ENCODE data around the gene RCVRN.

Gene RCVRN

DNA sequence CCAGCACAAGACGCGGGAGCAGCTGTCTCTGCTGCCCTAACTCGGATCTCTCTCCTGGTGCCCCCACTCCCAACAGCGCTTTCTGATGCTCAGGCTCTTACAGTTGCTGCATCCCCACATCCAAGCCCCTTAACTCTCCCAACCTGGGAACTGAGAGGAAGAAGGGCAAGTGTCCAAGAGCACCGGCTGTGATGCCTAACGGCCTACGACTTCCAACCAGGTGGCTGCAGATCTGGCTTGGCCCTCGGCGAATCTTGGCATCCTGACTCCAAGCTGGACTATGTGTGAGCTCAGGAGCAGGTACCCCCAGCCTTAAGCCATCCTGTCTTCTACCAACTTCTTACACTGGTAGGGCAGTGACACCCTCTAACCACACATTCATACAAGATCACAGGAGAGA lies 38.3 kb upstream of the RCVRN start:
- no peak overlapping the region for H3K27ac ChIP-seq (ENCODE audit: poor library complexity, severe bottlenecking)
- DNase-seq (ENCODE audit: low spot score) (no peak), ATAC-seq (ENCODE audit: low read depth) (no peak)
- H3K4me1 ChIP-seq (ENCODE audit: insufficient read depth, poor library complexity, severe bottlenecking), result no peaks in the 10 kb centered on the region
- no peaks in the 10 kb centered on the region for H3K27me3 ChIP-seq (ENCODE audit: insufficient read depth, poor library complexity, severe bottlenecking)
- TF ChIP-seq, protein P1, sequence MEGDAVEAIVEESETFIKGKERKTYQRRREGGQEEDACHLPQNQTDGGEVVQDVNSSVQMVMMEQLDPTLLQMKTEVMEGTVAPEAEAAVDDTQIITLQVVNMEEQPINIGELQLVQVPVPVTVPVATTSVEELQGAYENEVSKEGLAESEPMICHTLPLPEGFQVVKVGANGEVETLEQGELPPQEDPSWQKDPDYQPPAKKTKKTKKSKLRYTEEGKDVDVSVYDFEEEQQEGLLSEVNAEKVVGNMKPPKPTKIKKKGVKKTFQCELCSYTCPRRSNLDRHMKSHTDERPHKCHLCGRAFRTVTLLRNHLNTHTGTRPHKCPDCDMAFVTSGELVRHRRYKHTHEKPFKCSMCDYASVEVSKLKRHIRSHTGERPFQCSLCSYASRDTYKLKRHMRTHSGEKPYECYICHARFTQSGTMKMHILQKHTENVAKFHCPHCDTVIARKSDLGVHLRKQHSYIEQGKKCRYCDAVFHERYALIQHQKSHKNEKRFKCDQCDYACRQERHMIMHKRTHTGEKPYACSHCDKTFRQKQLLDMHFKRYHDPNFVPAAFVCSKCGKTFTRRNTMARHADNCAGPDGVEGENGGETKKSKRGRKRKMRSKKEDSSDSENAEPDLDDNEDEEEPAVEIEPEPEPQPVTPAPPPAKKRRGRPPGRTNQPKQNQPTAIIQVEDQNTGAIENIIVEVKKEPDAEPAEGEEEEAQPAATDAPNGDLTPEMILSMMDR (IDR thresholded peaks at IDR 0.05; ENCODE audit: poor library complexity, severe bottlenecking), result no peak
- H3K4me3 ChIP-seq (ENCODE audit: severe bottlenecking), result no peak overlapping the region
- H3K9me3 ChIP-seq (ENCODE audit: severe bottlenecking), result no peaks in the 10 kb centered on the region
- no peaks in the 10 kb centered on the region for H3K36me3 ChIP-seq (ENCODE audit: low read depth)

DNA sequence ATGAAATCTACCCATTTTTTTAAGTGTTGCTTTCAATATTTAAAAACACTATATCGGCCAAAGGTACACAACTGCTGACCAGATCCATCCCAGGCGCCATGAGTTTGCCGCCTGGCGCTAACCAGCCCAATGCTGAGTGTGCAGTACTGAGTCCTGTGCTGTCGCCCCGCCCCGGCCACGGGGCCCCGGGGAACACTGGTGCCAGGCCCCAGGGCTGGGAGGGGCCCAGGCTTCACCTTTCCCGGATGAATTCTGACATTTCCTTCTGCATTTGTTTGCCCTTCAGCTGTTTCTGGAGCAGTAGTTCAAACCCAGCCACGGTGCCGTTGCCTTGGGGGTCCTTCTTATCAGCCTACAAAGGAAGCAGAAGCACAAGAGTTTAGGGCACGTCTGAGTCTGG lies 37.8 kb upstream of the RCVRN start:
- TF ChIP-seq, protein P1 (IDR thresholded peaks at IDR 0.05; ENCODE audit: poor library complexity, severe bottlenecking), result no peak
- Histone ChIP-seq H3K9me3 (ENCODE audit: severe bottlenecking) (no peaks in the 10 kb centered on the region), H3K36me3 (ENCODE audit: low read depth) (no peaks in the 10 kb centered on the region), H3K4me3 (ENCODE audit: severe bottlenecking) (no peak overlapping the region), H3K27me3 (ENCODE audit: insufficient read depth, poor library complexity, severe bottlenecking) (no peaks in the 10 kb centered on the region), H3K4me1 (ENCODE audit: insufficient read depth, poor library complexity, severe bottlenecking) (no peaks in the 10 kb centered on the region), H3K27ac (ENCODE audit: poor library complexity, severe bottlenecking) (no peak overlapping the region)
- ATAC-seq (ENCODE audit: low read depth), result no peak
- DNase-seq (ENCODE audit: low spot score), result no peak

DNA sequence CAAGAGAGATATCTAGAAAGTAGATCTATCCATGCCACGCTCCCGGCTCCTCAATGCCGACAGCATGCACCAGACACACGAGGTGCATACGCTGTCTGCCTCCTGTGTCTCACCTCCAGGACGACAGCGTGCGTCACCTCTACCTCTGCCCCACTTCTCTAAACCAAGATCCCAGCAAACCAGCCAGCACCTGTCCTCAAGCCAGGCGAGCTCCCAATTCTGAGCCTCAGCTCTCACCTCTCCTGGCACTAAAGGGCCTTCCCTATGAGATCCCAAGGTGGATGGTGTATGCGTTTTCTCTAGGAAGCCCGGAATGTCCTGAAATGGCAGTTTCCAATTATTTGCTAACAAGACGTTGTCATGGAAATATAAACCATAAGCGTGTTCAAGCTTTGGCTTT lies 36.2 kb upstream of the RCVRN start:
- H3K4me1 ChIP-seq (ENCODE audit: insufficient read depth, poor library complexity, severe bottlenecking), result no peaks in the 10 kb centered on the region
- ATAC-seq (ENCODE audit: low read depth) (no peak), DNase-seq (ENCODE audit: low spot score) (no peak)
- TF ChIP-seq, protein P1 (IDR thresholded peaks at IDR 0.05; ENCODE audit: poor library complexity, severe bottlenecking), result no peak
- H3K27me3 ChIP-seq (ENCODE audit: insufficient read depth, poor library complexity, severe bottlenecking), result no peaks in the 10 kb centered on the region
- no peak overlapping the region for H3K27ac ChIP-seq (ENCODE audit: poor library complexity, severe bottlenecking)
- H3K4me3 ChIP-seq (ENCODE audit: severe bottlenecking), result no peak overlapping the region
- no peaks in the 10 kb centered on the region for H3K9me3 ChIP-seq (ENCODE audit: severe bottlenecking)
- H3K36me3 ChIP-seq (ENCODE audit: low read depth), result no peaks in the 10 kb centered on the region

DNA sequence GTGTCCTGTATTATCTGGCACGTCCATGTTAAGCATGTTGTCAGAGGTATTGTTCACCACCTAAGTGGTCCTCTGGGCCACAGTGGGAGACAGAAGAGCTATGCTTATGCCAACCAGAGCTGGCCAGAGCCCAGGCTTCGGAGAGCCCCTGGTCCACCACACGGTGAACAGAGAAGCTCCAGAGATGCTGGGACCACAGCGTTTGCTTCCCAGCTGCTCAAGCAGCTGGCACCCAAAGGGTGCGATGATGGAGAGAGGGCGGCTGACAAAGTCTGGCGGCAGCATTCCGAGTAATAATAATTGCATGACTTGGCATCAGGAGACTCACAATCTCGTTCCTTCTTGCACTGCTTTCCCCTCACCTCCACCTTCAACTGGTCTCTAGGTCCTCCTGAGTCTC lies 35.8 kb upstream of the RCVRN start:
- Histone ChIP-seq H3K27me3 (ENCODE audit: insufficient read depth, poor library complexity, severe bottlenecking) (no peaks in the 10 kb centered on the region), H3K36me3 (ENCODE audit: low read depth) (no peaks in the 10 kb centered on the region), H3K4me1 (ENCODE audit: insufficient read depth, poor library complexity, severe bottlenecking) (no peaks in the 10 kb centered on the region), H3K9me3 (ENCODE audit: severe bottlenecking) (no peaks in the 10 kb centered on the region), H3K27ac (ENCODE audit: poor library complexity, severe bottlenecking) (no peak overlapping the region), H3K4me3 (ENCODE audit: severe bottlenecking) (no peak overlapping the region)
- ATAC-seq (ENCODE audit: low read depth), result no peak
- no peak for DNase-seq (ENCODE audit: low spot score)
- TF ChIP-seq, protein P1 (IDR thresholded peaks at IDR 0.05; ENCODE audit: poor library complexity, severe bottlenecking), result no peak

DNA sequence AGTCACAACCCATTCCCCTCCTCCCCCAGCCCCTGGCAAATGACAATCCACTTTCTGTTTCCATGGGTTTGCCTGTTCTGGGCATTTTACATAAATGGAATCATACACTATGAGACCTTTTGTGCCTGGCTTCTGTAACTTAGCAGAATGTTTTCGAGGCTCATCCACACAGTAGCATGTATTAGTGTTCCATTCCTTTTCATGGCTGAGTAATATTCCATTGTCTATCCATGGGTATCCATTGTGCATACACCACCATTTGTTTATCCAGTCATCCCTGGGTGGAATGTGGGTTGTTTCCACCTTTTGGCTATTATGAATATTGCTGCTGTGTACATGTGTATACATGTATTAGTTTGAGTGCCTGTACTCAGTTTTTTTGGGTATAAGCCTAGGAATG lies 33.7 kb upstream of the RCVRN start:
- H3K36me3 ChIP-seq (ENCODE audit: low read depth), result no peaks in the 10 kb centered on the region
- TF ChIP-seq, protein P1 (IDR thresholded peaks at IDR 0.05; ENCODE audit: poor library complexity, severe bottlenecking), result no peak
- no peak for DNase-seq (ENCODE audit: low spot score)
- no peak for ATAC-seq (ENCODE audit: low read depth)
- H3K9me3 ChIP-seq (ENCODE audit: severe bottlenecking), result no peaks in the 10 kb centered on the region
- no peaks in the 10 kb centered on the region for H3K27me3 ChIP-seq (ENCODE audit: insufficient read depth, poor library complexity, severe bottlenecking)
- H3K4me1 ChIP-seq (ENCODE audit: insufficient read depth, poor library complexity, severe bottlenecking), result no peaks in the 10 kb centered on the region
- no peak overlapping the region for H3K27ac ChIP-seq (ENCODE audit: poor library complexity, severe bottlenecking)
- H3K4me3 ChIP-seq (ENCODE audit: severe bottlenecking), result no peak overlapping the region

Data from RWPE2 (cell line).